Natural killer cell treated with Interleukin-12 subunit alpha and Interleukin-12 subunit beta and Interleukin-15 and Interleukin-18, amount 100 ng/mL, for 72 hours (primary cell): ENCODE results near the gene SIPA1L3. TPM values are rescaled to one million over a fixed set of nuclear protein-coding genes. Genes with fewer than 3 reads are reported as not detected.

ENCODE experiments used
- ATAC-seq, 2 donors: fragments of 150-1000 bp; cut with Tn5 transposase in 1 of 2; sonication (Bioruptor Pico), chemical (Tn5 transposase) in 1 of 2; 2 replicates each; pipeline ENCODE4 v1.10.0; 2021
- DNase-seq: peaks from one replicate; pipeline ENCODE4 v3.0.0; 2022; ENCODE audit warnings: low spot score
- H3K27ac Mint-ChIP-seq, 2 donors: 1 replicate in 1 of 2; 2 replicates in 1 of 2; pipeline ENCODE4 v1.8.0; 2022; ENCODE audit warnings: mixed read lengths in 2 of 2, mild to moderate bottlenecking in 1 of 2, moderate library complexity in 1 of 2
- H3K27me3 Mint-ChIP-seq, 2 donors: 1 replicate in 1 of 2; 2 replicates in 1 of 2; pipeline ENCODE4 v1.8.0; 2022; ENCODE audit warnings: mixed read lengths in 2 of 2
- H3K36me3 Mint-ChIP-seq: one replicate; pipeline ENCODE4 v1.8.0; 2022; ENCODE audit warnings: mixed read lengths
- H3K4me1 Mint-ChIP-seq, 2 donors: 1 replicate in 1 of 2; 2 replicates in 1 of 2; pipeline ENCODE4 v1.8.0; 2022; ENCODE audit warnings: low read depth in 2 of 2, mixed read lengths in 2 of 2, mild to moderate bottlenecking in 1 of 2
- H3K4me3 Mint-ChIP-seq: one replicate; pipeline ENCODE4 v1.8.0; 2022; ENCODE audit warnings: mixed read lengths
- H3K9me3 Mint-ChIP-seq: 2 replicates; pipeline ENCODE4 v1.8.0; 2022; ENCODE audit warnings: mixed read lengths
- total RNA-seq, 2 donors: library from RNA; stranded (reverse); gene quantifications; one replicate each; pipeline ENCODE4 v1.2.3, GENCODE V29; 2022

SIPA1L3 gene
- total RNA-seq, 2 donors from 2014 or later, result 16.8 to 31.0 TPM

GRCh38 chr19:38245826-38246498, 339.0 kb downstream of the SIPA1L3 start:
- no peaks in the 10 kb centered on the region for H3K9me3 Mint-ChIP-seq
- no peak overlapping the region for H3K27ac Mint-ChIP-seq
- no peak for ATAC-seq
- DNase-seq, result no peak
- no peak overlapping the region for H3K4me3 Mint-ChIP-seq
- peaks cover 0 to 5% of the 10 kb centered on the region in 2 donors for H3K27me3 Mint-ChIP-seq
- no peaks in the 10 kb centered on the region for H3K36me3 Mint-ChIP-seq
- H3K4me1 Mint-ChIP-seq, result peaks cover 5% of the 10 kb centered on the region in 2 donors

GRCh38 chr19:38247126-38247525, 340.1 kb downstream of the SIPA1L3 start:
- no peak overlapping the region for H3K27ac Mint-ChIP-seq
- peaks cover 5% of the 10 kb centered on the region in 2 donors for H3K4me1 Mint-ChIP-seq
- H3K36me3 Mint-ChIP-seq, result no peaks in the 10 kb centered on the region
- no peak for ATAC-seq
- H3K27me3 Mint-ChIP-seq, result peaks cover 8% of the 10 kb centered on the region in 2 donors
- H3K4me3 Mint-ChIP-seq, result no peak overlapping the region
- H3K9me3 Mint-ChIP-seq, result no peaks in the 10 kb centered on the region
- DNase-seq, result no peak

- Mint-ChIP-seq H3K9me3 (no peaks in the 10 kb centered on the region), H3K36me3 (no peaks in the 10 kb centered on the region), H3K4me3 (no peak overlapping the region), H3K27me3 (peaks cover 8% of the 10 kb centered on the region in 2 donors), H3K4me1 (peaks cover 5% of the 10 kb centered on the region in 2 donors), H3K27ac (no peak overlapping the region)
- ATAC-seq (no peak), DNase-seq (no peak)
These were observed 340.8 kb downstream of the SIPA1L3 start for GRCh38 chr19:38247734-38248268.

GRCh38 chr19:38248421-38248820, 341.4 kb downstream of the SIPA1L3 start:
- no peak overlapping the region for H3K4me3 Mint-ChIP-seq
- H3K27me3 Mint-ChIP-seq, result peaks cover 8% of the 10 kb centered on the region in 2 donors
- no peak overlapping the region for H3K27ac Mint-ChIP-seq
- H3K4me1 Mint-ChIP-seq, result peaks cover 5% of the 10 kb centered on the region in 2 donors
- H3K9me3 Mint-ChIP-seq, result no peaks in the 10 kb centered on the region
- DNase-seq, result no peak
- H3K36me3 Mint-ChIP-seq, result no peaks in the 10 kb centered on the region
- ATAC-seq, result no peak

GRCh38 chr19:38250428-38250820, 343.4 kb downstream of the SIPA1L3 start:
- ATAC-seq (no peak), DNase-seq (no peak)
- Mint-ChIP-seq H3K27me3 (peaks cover 3 to 12% of the 10 kb centered on the region in 2 donors), H3K4me1 (no peaks in the 10 kb centered on the region), H3K36me3 (no peaks in the 10 kb centered on the region), H3K4me3 (no peak overlapping the region), H3K27ac (no peak overlapping the region), H3K9me3 (no peaks in the 10 kb centered on the region)

GRCh38 chr19:38250821-38251563, 344.0 kb downstream of the SIPA1L3 start:
- no peak overlapping the region for H3K27ac Mint-ChIP-seq
- H3K36me3 Mint-ChIP-seq, result no peaks in the 10 kb centered on the region
- no peak for DNase-seq
- peak in 1 of 2 donors; percentile 26 for ATAC-seq
- no peak overlapping the region for H3K4me3 Mint-ChIP-seq
- H3K9me3 Mint-ChIP-seq, result no peaks in the 10 kb centered on the region
- H3K4me1 Mint-ChIP-seq, result no peaks in the 10 kb centered on the region
- H3K27me3 Mint-ChIP-seq, result peaks cover 7 to 17% of the 10 kb centered on the region in 2 donors

DNA sequence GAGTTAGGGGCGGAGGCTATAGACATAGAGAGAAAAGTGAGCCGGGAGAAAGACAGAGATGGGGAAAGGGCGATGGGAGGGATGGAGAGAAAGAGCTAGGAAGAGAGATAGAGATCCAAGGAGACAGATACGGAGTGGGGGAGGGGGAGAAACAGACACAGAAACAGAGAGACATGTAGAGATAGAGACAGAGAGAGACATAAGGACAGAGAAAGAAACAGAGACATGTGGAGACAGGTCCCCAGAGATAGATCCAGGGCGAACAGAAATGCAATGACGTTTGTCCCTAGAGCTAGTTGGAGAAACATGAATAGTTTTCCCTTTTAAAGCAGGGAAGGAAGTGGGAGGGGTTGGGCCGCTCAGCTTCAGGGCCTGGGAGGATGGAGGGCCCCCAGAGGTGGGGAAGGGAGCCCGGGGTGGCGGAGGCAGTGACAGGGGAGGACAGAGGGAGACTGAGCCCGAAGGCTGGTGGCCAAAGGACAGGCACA, 344.6 kb downstream of the SIPA1L3 start:
- Mint-ChIP-seq H3K27me3 (peaks cover 8 to 17% of the 10 kb centered on the region in 2 donors), H3K4me3 (no peak overlapping the region), H3K4me1 (no peaks in the 10 kb centered on the region), H3K36me3 (no peaks in the 10 kb centered on the region), H3K9me3 (no peaks in the 10 kb centered on the region), H3K27ac (no peak overlapping the region)
- no peak for ATAC-seq
- DNase-seq, result no peak

DNA sequence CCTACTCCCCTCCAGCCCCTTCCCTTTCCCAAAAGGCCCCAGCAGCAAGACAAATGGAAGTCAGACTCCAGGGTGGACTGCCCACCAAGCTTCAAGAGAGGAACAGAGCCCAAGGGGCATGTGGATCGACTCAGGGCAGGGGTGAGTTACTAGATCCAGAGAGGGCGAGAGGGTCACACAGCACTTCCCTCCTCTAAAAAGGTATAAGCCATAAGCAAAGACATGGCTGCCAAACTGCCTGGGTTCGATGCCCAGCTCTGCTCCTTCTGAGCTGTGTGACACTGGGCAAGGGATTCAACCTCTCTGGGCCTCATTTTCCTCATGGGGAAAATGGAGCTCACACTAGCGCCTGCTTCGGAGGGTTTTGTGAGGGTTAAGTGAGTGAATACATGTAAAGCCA, 345.4 kb downstream of the SIPA1L3 start:
- no peaks in the 10 kb centered on the region for H3K36me3 Mint-ChIP-seq
- H3K4me1 Mint-ChIP-seq, result no peaks in the 10 kb centered on the region
- H3K4me3 Mint-ChIP-seq, result no peak overlapping the region
- ATAC-seq, result no peak
- DNase-seq, result no peak
- no peak overlapping the region for H3K27ac Mint-ChIP-seq
- H3K9me3 Mint-ChIP-seq, result no peaks in the 10 kb centered on the region
- peaks cover 13 to 17% of the 10 kb centered on the region in 2 donors for H3K27me3 Mint-ChIP-seq

DNA sequence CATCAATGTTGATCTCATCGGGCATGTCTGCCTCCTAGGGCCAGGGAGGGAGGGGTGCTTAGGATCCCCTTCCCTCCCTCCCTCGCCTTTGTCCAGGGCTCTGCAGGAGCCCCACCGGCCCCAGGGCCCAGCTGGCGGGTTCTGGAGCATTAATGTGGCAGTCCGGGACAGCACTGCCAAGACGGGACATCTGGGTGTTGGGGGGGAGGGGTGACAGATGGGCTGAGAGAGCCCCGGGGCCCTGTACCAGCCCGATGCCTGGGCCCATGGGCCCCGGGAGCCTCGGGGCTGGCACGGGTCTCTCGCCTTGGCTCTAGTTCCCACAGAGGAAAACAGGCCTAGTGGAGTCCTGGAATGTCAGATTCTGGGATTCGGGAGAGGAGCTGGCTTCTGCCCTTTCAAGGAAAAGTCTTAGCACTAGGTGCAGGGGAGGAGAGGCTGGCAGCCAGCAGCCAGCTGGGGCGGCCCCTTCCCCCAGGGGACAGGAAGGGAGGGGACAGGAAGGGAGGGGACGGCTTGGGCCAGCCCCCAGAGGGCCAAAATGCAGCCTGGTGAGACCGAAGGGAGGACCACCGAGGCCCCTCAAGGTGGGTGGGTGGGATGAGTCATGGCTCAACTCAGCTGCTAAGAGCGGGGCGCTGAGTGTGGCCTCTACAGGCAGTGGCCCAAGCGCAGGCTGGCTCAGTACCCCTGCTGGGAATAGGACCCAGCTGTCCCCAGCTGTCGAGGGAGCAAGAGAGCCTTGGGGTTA, 346.1 kb downstream of the SIPA1L3 start:
- Mint-ChIP-seq H3K27ac (no peak overlapping the region), H3K9me3 (no peaks in the 10 kb centered on the region), H3K27me3 (peaks cover 16 to 17% of the 10 kb centered on the region in 2 donors), H3K36me3 (no peaks in the 10 kb centered on the region), H3K4me1 (no peaks in the 10 kb centered on the region), H3K4me3 (no peak overlapping the region)
- peak in 1 of 2 donors; percentile 22 for ATAC-seq
- DNase-seq, result no peak

- Mint-ChIP-seq H3K4me3 (no peak overlapping the region), H3K27me3 (peaks cover 16 to 17% of the 10 kb centered on the region in 2 donors), H3K9me3 (no peaks in the 10 kb centered on the region), H3K36me3 (no peaks in the 10 kb centered on the region), H3K27ac (no peak overlapping the region), H3K4me1 (no peaks in the 10 kb centered on the region)
- ATAC-seq (peak in 1 of 2 donors; percentile 15), DNase-seq (no peak)
These were observed 346.8 kb downstream of the SIPA1L3 start for GRCh38 chr19:38253788-38254187.

DNA sequence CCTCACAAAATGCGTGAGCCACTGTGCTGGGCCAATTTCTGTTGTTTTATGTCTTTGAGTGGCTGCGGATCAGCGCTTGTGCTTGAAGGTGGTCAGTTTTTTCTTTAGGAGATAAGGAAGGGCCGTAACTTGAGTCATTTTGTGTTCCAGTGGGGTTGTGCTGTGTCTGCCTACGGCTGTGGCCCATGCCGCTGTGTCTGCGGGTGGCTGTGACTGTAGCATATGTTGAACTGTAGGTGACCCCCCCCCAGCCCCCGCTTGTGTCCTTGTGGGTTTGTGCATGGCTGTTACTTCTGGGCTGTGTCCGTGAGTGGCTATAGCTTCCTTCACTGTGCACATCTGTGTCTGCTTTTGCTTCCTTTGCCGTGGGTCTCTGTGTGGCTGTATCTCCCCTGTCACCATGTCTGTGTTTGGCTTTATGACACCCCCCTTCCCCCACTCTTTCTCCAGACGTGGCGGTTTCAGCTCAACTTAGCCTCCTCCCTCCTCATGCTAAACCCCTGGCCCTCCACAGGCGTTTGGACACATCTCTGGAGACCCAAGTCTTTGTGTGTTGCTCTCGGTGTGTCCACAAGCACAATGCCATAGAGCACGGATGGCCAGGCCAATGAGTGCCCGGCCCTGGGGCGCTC, 348.5 kb downstream of the SIPA1L3 start:
- Mint-ChIP-seq H3K4me3 (no peak overlapping the region), H3K9me3 (no peaks in the 10 kb centered on the region), H3K27me3 (peaks cover 17 to 20% of the 10 kb centered on the region in 2 donors), H3K27ac (no peak overlapping the region), H3K36me3 (no peaks in the 10 kb centered on the region), H3K4me1 (no peaks in the 10 kb centered on the region)
- ATAC-seq (no peak), DNase-seq (no peak)
